ENCODE results near the gene EDNRA.

Gene EDNRA

DNA sequence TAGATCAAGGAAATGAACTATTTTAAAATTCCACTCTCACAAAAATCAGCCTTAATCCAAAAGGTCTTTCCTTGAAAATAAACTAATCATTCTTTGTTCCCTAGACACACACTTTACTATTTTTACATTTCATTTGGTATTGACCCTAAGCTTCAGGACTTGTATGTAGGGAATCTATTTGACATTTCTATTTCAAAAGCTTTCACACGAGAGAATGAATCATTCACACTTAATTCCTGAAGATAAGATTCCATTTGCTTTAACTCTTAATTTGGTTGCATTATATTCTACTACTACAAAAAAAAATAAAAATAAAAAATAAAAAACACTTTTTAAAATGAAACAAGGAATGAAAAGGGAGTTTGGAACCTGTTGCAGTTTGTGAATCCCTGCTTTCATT, 43.7 kb downstream of the EDNRA start:
- no peak for DNase-seq
- Histone ChIP-seq H3K27ac (no peak overlapping the region), H3K4me3 (ENCODE audit: low read depth, low read length) (no peak overlapping the region), H3K36me3 (replicated peaks) (no peaks in the 10 kb centered on the region), H3K27me3 (replicated peaks) (no peaks in the 10 kb centered on the region)
- TF ChIP-seq, protein P1, sequence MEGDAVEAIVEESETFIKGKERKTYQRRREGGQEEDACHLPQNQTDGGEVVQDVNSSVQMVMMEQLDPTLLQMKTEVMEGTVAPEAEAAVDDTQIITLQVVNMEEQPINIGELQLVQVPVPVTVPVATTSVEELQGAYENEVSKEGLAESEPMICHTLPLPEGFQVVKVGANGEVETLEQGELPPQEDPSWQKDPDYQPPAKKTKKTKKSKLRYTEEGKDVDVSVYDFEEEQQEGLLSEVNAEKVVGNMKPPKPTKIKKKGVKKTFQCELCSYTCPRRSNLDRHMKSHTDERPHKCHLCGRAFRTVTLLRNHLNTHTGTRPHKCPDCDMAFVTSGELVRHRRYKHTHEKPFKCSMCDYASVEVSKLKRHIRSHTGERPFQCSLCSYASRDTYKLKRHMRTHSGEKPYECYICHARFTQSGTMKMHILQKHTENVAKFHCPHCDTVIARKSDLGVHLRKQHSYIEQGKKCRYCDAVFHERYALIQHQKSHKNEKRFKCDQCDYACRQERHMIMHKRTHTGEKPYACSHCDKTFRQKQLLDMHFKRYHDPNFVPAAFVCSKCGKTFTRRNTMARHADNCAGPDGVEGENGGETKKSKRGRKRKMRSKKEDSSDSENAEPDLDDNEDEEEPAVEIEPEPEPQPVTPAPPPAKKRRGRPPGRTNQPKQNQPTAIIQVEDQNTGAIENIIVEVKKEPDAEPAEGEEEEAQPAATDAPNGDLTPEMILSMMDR (IDR thresholded peaks at IDR 0.05; ENCODE audit: low read depth, low read length, missing control alignments) = no peak
- in situ Hi-C loops (cut with HindIII; ENCODE audit: low pct_ligation_motif_present, low sequenced_read_pairs) = no loop called here

DNA sequence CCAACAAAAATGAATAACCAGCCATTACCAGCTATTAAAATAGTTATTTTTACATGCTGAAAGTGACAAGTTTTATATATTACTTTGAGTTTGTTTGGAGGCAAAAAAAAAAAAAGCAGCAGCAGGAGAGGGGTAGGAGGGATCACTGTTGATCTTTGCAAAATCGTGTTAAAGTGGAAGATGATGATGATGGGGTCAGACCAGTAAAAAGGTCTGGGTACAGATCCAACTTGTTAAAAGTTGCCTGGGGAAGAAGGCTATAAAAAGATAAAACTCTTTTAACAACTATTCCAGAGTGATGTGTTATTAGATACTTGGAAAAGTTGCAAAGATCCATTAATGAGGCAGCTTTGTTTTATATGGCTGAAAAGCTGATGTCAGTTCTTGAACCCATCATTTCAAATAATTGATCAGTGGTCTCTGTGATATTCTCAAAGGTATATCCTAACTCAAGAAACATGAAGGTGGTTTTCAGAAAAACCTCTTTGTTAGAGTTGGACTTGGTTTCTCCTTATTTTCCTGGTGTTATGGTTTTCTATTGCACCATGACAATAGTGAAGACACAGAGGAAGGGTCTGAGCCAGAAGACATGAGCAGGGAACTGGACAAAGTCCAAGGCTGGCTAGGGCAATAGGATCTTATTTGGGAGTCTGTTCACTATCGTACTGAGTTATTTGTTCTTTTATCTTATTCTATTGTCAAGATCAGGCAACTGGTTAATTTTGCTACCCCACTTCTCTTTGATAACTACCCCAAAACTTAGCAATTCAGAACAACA, 44.8 kb downstream of the EDNRA start:
- Histone ChIP-seq H3K27me3 (replicated peaks) (no peaks in the 10 kb centered on the region), H3K36me3 (replicated peaks) (no peaks in the 10 kb centered on the region), H3K27ac (no peak overlapping the region), H3K4me3 (ENCODE audit: low read depth, low read length) (no peak overlapping the region)
- in situ Hi-C loops (cut with HindIII; ENCODE audit: low pct_ligation_motif_present, low sequenced_read_pairs) = no loop called here
- TF ChIP-seq, protein P1 (IDR thresholded peaks at IDR 0.05; ENCODE audit: low read depth, low read length, missing control alignments) = no peak
- DNase-seq = no peak

DNA sequence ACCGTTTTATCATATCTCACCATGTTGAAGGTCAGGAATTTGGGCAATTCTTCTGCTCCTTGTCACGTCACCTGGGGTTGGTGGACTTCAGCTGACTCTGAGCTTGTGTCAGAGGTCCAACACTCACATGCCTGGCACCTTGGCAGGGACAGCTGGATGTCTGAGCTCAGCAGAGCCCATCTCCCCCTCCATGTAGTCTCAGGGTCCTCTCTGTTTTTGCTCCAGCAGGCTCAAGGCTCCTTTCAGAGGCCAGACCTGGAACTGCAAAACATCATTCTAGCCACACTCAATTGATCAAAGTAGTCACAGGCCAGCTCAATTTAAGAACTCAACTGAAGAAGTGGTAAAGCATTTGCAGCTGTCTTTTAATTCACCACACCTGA, 45.4 kb downstream of the EDNRA start:
- H3K27ac ChIP-seq = no peak overlapping the region
- TF ChIP-seq, protein P1 (IDR thresholded peaks at IDR 0.05; ENCODE audit: low read depth, low read length, missing control alignments) = peak; percentile 53
- no peak for DNase-seq
- H3K27me3 ChIP-seq (replicated peaks) = no peaks in the 10 kb centered on the region
- H3K36me3 ChIP-seq (replicated peaks) = no peaks in the 10 kb centered on the region
- no peak overlapping the region for H3K4me3 ChIP-seq (ENCODE audit: low read depth, low read length)
- in situ Hi-C loops (cut with HindIII; ENCODE audit: low pct_ligation_motif_present, low sequenced_read_pairs) = no loop called here

DNA sequence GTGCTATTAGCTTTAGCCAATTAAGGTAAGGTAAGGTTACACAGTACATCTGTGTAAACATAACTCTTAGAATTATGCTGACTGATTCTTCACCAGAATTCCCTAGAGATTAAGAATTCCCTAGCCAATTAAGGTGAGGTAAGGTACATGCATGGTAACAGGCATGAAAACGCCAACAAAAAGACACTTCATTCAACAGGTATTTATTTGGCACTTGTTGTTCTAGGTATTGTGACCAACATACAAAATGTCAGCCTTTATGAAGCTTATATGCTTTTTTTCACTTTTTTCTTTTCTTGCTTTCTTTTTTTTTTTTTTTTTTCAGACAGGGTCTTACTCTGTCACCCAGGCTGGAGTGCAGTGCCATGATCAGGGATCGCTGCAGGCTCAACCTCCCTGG, 47.2 kb downstream of the EDNRA start:
- TF ChIP-seq, protein P1 (IDR thresholded peaks at IDR 0.05; ENCODE audit: low read depth, low read length, missing control alignments) = no peak
- no peak overlapping the region for H3K27ac ChIP-seq
- H3K4me3 ChIP-seq (ENCODE audit: low read depth, low read length) = no peak overlapping the region
- H3K27me3 ChIP-seq (replicated peaks) = no peaks in the 10 kb centered on the region
- H3K36me3 ChIP-seq (replicated peaks) = peaks cover 4% of the 10 kb centered on the region
- DNase-seq = no peak
- in situ Hi-C loops (cut with HindIII; ENCODE audit: low pct_ligation_motif_present, low sequenced_read_pairs) = no loop called here

DNA sequence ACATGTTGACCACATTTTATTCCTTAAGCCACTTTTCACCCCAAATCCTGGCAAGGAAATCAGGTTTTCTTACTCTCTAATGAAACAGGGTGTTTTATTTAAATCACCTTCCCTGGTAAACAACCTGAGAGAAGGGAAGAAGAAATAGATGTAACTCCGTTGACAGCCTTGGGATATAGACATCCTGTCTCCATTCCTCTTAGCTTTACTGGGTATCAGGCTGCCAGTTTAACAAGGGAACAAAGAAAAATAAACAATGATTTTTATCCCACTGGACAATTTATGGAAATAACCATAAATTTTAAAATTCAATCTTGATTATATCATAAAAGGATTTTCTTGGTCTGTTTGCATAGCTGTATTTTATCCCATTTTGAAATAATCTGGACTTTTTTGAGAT, 49.2 kb downstream of the EDNRA start:
- H3K27me3 ChIP-seq (replicated peaks) = no peaks in the 10 kb centered on the region
- peak overlapping the region; percentile 59 for H3K27ac ChIP-seq
- DNase-seq = no peak
- no peak overlapping the region for H3K4me3 ChIP-seq (ENCODE audit: low read depth, low read length)
- TF ChIP-seq, protein P1 (IDR thresholded peaks at IDR 0.05; ENCODE audit: low read depth, low read length, missing control alignments) = no peak
- H3K36me3 ChIP-seq (replicated peaks) = peaks cover 4% of the 10 kb centered on the region
- in situ Hi-C loops (cut with HindIII; ENCODE audit: low pct_ligation_motif_present, low sequenced_read_pairs) = no loop called here

DNA sequence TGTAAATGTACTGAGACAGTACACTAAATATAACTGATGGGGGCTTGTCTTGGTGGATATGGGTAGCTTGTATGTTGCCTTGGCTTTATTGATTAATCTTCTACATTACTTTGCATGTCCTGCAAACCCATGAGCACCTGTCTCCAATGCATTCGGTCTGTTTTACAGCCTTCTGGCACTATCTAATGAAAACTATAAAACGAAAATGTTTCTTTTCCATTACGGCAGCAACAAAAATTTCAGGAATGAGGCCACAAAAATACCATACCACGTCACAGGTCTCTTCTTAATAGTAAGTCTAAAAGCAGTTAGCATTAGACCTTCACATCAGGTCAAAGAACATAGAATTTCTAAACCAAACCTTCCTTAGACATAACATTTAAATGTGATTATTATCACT, 49.8 kb downstream of the EDNRA start:
- Histone ChIP-seq H3K4me3 (ENCODE audit: low read depth, low read length) (no peak overlapping the region), H3K27me3 (replicated peaks) (no peaks in the 10 kb centered on the region), H3K27ac (peak overlapping the region; percentile 59), H3K36me3 (replicated peaks) (peaks cover 4% of the 10 kb centered on the region)
- TF ChIP-seq, protein P1 (IDR thresholded peaks at IDR 0.05; ENCODE audit: low read depth, low read length, missing control alignments) = no peak
- peak; percentile 45 for DNase-seq
- in situ Hi-C loops (cut with HindIII; ENCODE audit: low pct_ligation_motif_present, low sequenced_read_pairs) = no loop called here

Measured in brain microvascular endothelial cell (primary cell).